PC-3 (cell line): ENCODE results near the gene GRIK1. TPM values are rescaled to one million over a fixed set of nuclear protein-coding genes. Genes with fewer than 3 reads are reported as not detected.

ENCODE experiments used
- ATAC-seq: fragments of 200-7000 bp; cut with Tn5 transposase; 2 replicates; pipeline ENCODE4 v1.9.1; 2020; ENCODE audit warnings: mild to moderate bottlenecking, moderate library complexity
- BruUV-seq: library from RNA; stranded (reverse); fragments of 400-500 nt; replicated peaks from 2 replicates; lab custom pipeline; 2021; lab: Mats Ljungman, UMichigan
- CTCF ChIA-PET: fragments of 300-600 bp; sonication (Branson Sonifier 250); formaldehyde crosslinking; loops from one replicate; lab custom pipeline; 2022; ENCODE audit warnings: antibody characterized with exemption; lab: Charles Lee
- POLR2A ChIA-PET: fragments of 300-600 bp; sonication (Branson Sonifier 250); formaldehyde crosslinking; loops from one replicate; lab custom pipeline; 2022; ENCODE audit warnings: antibody characterized with exemption; ENCODE audit not compliant: unreplicated experiment; lab: Charles Lee
- DNase-seq: peaks from one replicate; pipeline ENCODE4 v3.0.0-alpha.2; 2015
- H2AFZ ChIP-seq: fragments of 300-600 bp; sonication (generic); 2 replicates; pipeline ENCODE4 v1.6.0; 2016; ENCODE audit warnings: antibody characterized with exemption, low read length
- H3F3A ChIP-seq: fragments of 300-600 bp; sonication (generic); one replicate; pipeline ENCODE4 v1.6.0; 2017; ENCODE audit warnings: antibody characterized with exemption, low read length, control low read depth, mild to moderate bottlenecking; ENCODE audit not compliant: unreplicated experiment
- H3K27ac ChIP-seq: fragments of 300-600 bp; sonication (generic); 2 replicates; pipeline ENCODE4 v1.5.1; 2016; ENCODE audit warnings: mild to moderate bottlenecking, low read length
- H3K27me3 ChIP-seq: fragments of 300-600 bp; sonication (generic); 2 replicates; pipeline ENCODE4 v1.6.1; 2016; ENCODE audit warnings: low read length, mixed read lengths
- H3K36me3 ChIP-seq: fragments of 300-600 bp; sonication (generic); 2 replicates; pipeline ENCODE4 v1.6.1; 2016; ENCODE audit warnings: low read depth, mixed run types, low read length, mixed read lengths
- H3K4me1 ChIP-seq: fragments of 300-600 bp; sonication (generic); 2 replicates; pipeline ENCODE4 v1.5.1; 2016; ENCODE audit warnings: low read length; ENCODE audit not compliant: insufficient read depth
- H3K4me2 ChIP-seq: fragments of 300-600 bp; sonication (generic); 2 replicates; pipeline ENCODE4 v1.6.0; 2016; ENCODE audit warnings: low read length
- H3K4me3 ChIP-seq: fragments of 300-600 bp; sonication (generic); 2 replicates; pipeline ENCODE4 v1.5.1; 2016; ENCODE audit warnings: mild to moderate bottlenecking, low read length, mixed read lengths
- H3K79me2 ChIP-seq: fragments of 300-600 bp; sonication (generic); 2 replicates; pipeline ENCODE4 v1.6.1; 2017; ENCODE audit warnings: low read length, mixed read lengths
- H3K9ac ChIP-seq: fragments of 300-600 bp; sonication (generic); 2 replicates; pipeline ENCODE4 v1.6.0; 2016; ENCODE audit warnings: mild to moderate bottlenecking, low read length
- H3K9me2 ChIP-seq: fragments of 300-600 bp; sonication (generic); replicated peaks from 2 replicates; pipeline ENCODE4 v1.6.1; 2016; ENCODE audit warnings: mixed run types, low read length, mixed read lengths
- H3K9me3 ChIP-seq: fragments of 300-600 bp; sonication (generic); 2 replicates; pipeline ENCODE4 v1.6.1; 2016; ENCODE audit warnings: low read length, mixed read lengths
- H4K20me1 ChIP-seq: fragments of 300-600 bp; sonication (generic); 2 replicates; pipeline ENCODE4 v1.6.1; 2016; ENCODE audit warnings: low read length, mixed read lengths
- CTCF ChIP-seq: fragments of 300-600 bp; sonication (generic); conservative IDR thresholded peaks from 2 replicates; pipeline ENCODE4 v1.5.1; 2017; ENCODE audit warnings: antibody characterized with exemption, low read depth, mild to moderate bottlenecking, low read length
- EZH2 ChIP-seq: fragments of 300-600 bp; sonication (generic); IDR thresholded peaks from one replicate; pipeline ENCODE4 v1.6.1; 2017; ENCODE audit warnings: antibody characterized with exemption, mild to moderate bottlenecking, low read length; ENCODE audit not compliant: unreplicated experiment
- EZH2phosphoT487 ChIP-seq: fragments of 300-600 bp; sonication (generic); IDR thresholded peaks from 2 replicates; pipeline ENCODE4 v1.6.1; 2018; ENCODE audit warnings: mild to moderate bottlenecking, antibody characterized with exemption, low read length, borderline replicate concordance
- intact Hi-C: fragments of 100-400 bp; cut with micrococcal nuclease; formaldehyde crosslinking; loops from 2 replicates; pipeline ENCODE4 v1.9.0; 2023
- total RNA-seq: library from RNA; depleted of rRNA; stranded (reverse); fragments of >200 nt; gene quantifications from 2 replicates; pipeline ENCODE4 v1.2.3, GENCODE V29; 2014

GRIK1 gene
- total RNA-seq, 1 experiment from 2014 or later = not detected

GRCh38 chr21:29875036-29875716, 64.6 kb downstream of the GRIK1 start:
- H3K9ac ChIP-seq = no peak overlapping the region
- H3K9me3 ChIP-seq = no peaks in the 10 kb centered on the region
- intact Hi-C loops = no loop called here
- ChIA-PET CTCF (no interaction called here), POLR2A (no interaction called here)
- no peaks in the 10 kb centered on the region for H4K20me1 ChIP-seq
- no peak for DNase-seq
- no peaks in the 10 kb centered on the region for H3F3A ChIP-seq
- no peak overlapping the region for H3K27ac ChIP-seq
- H3K79me2 ChIP-seq = no peaks in the 10 kb centered on the region
- H3K4me1 ChIP-seq = no peaks in the 10 kb centered on the region
- H3K27me3 ChIP-seq = peaks cover 29% of the 10 kb centered on the region; the same call in 1 of the 2 replicates
- no TSS peak for BruUV-seq
- no peak for ATAC-seq
- no peaks in the 10 kb centered on the region for H3K9me2 ChIP-seq
- no peak for TF ChIP-seq EZH2phosphoT487
- no peak for TF ChIP-seq EZH2
- no peak for TF ChIP-seq CTCF
- H2AFZ ChIP-seq = no peak overlapping the region
- H3K4me2 ChIP-seq = no peak overlapping the region
- no peak overlapping the region for H3K4me3 ChIP-seq
- H3K36me3 ChIP-seq = no peaks in the 10 kb centered on the region

GRCh38 chr21:29873908-29874307, 65.9 kb downstream of the GRIK1 start:
- H3K4me3 ChIP-seq = no peak overlapping the region
- CTCF ChIA-PET = no interaction called here

More at GRCh38 chr21:29873908-29874307, 65.9 kb downstream of the GRIK1 start:
- H3F3A ChIP-seq = no peaks in the 10 kb centered on the region
- TF ChIP-seq EZH2 (no peak), CTCF (no peak), EZH2phosphoT487 (no peak)
- H3K4me2 ChIP-seq = no peak overlapping the region
- no peak for ATAC-seq
- no peaks in the 10 kb centered on the region for H3K79me2 ChIP-seq
- no peaks in the 10 kb centered on the region for H3K9me2 ChIP-seq
- no peaks in the 10 kb centered on the region for H4K20me1 ChIP-seq
- POLR2A ChIA-PET = no interaction called here
- no peak overlapping the region for H3K27ac ChIP-seq
- no peaks in the 10 kb centered on the region for H3K9me3 ChIP-seq
- no peak for DNase-seq
- intact Hi-C loops = no loop called here
- no peak overlapping the region for H2AFZ ChIP-seq
- no peaks in the 10 kb centered on the region for H3K4me1 ChIP-seq
- no peak overlapping the region for H3K9ac ChIP-seq
- peaks cover 35% of the 10 kb centered on the region for H3K27me3 ChIP-seq
- no peaks in the 10 kb centered on the region for H3K36me3 ChIP-seq
- no TSS peak for BruUV-seq
